ENCODE data around the gene ZBTB39. TPM values are rescaled to one million over a fixed set of nuclear protein-coding genes. Genes with fewer than 3 reads are reported as not detected.
"Not testable (repeated sequence)": the region's sequence is repeated elsewhere in the genome, so short reads cannot be mapped to it uniquely, and the experiment has no call there.

The ZBTB39 gene
- total and polyA plus RNA-seq, 2 of the 13 experiments (the other 11 are each of a cell fraction or from before 2014, with no cell fraction given) = 6.5 to 6.9 TPM

DNA sequence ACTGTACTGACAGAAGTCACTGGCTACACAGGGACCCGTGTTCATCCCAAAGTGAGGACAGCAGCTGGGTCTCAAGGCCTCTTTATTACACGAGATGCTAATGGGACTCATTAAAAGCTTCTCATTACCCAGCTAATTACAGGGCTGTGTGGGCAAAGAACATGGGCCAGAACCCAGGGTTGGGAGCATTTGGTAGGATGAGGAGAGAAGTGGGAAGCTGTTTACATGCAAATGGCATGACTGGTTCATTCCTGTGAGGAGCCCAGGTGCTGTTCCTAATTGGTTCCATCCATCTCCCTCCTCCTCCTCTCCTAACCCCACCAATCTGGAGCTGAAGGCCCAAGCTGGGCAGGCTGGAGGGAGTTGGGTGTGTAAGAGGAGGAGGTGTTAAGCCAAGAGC is 18.9 kb upstream of the ZBTB39 start (continued):
- TF ChIP-seq, protein P1, sequence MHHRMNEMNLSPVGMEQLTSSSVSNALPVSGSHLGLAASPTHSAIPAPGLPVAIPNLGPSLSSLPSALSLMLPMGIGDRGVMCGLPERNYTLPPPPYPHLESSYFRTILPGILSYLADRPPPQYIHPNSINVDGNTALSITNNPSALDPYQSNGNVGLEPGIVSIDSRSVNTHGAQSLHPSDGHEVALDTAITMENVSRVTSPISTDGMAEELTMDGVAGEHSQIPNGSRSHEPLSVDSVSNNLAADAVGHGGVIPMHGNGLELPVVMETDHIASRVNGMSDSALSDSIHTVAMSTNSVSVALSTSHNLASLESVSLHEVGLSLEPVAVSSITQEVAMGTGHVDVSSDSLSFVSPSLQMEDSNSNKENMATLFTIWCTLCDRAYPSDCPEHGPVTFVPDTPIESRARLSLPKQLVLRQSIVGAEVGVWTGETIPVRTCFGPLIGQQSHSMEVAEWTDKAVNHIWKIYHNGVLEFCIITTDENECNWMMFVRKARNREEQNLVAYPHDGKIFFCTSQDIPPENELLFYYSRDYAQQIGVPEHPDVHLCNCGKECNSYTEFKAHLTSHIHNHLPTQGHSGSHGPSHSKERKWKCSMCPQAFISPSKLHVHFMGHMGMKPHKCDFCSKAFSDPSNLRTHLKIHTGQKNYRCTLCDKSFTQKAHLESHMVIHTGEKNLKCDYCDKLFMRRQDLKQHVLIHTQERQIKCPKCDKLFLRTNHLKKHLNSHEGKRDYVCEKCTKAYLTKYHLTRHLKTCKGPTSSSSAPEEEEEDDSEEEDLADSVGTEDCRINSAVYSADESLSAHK (CRISPR knock-in tag; IDR thresholded peaks at IDR 0.05; ENCODE audit: borderline replicate concordance) = no peak

DNA sequence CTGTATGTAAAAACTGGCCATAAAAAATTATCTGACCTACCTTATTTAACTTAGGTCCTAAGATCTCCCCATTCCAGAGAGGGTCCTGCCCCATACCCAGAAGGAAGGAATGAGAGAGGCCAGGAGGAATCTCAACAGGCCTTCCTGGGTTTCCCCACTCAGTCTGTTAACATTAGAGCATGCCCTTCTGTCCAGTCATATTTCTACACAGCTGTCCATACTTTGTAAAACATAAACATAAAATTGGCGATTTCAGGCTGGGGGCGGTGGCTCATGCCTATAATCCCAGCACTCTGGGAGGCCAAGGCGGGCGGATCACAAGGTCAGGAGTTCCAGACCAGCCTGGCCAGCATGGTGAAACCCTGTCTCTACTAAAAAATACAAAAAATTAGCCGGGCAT is 16.0 kb upstream of the ZBTB39 start:
- DNase-seq (ENCODE audit: low spot score); H3K27me3 ChIP-seq (ENCODE audit: control insufficient read depth in 1 of 2, insufficient read depth in 2 of 2, low read length in 2 of 2); intact Hi-C loops (cut with micrococcal nuclease; ENCODE audit: unreplicated experiment); CTCF ChIA-PET (ENCODE audit: low intra/inter-chr PET ratio, low total read pairs); H3K9ac ChIP-seq (ENCODE audit: insufficient read depth, low read depth, low read length); H3K27ac ChIP-seq (ENCODE audit: extremely low read length, insufficient read depth, low read length); FAIRE-seq; H2AFZ ChIP-seq (ENCODE audit: low read length); ATAC-seq; H3K4me2 ChIP-seq (ENCODE audit: low read depth, low read length); in situ Hi-C loops (cut with HindIII; ENCODE audit: extremely low pct_ligation_motif_present, low pct_unique_long_range_greater_than_20kb); H3K4me3 ChIP-seq (replicated peaks in 1 of 3; ENCODE audit: insufficient read depth in 1 of 3, low read depth in 2 of 3, low read length in 3 of 3); BruUV-seq (replicated peaks); H4K20me1 ChIP-seq (ENCODE audit: insufficient read depth, low read length); H3K36me3 ChIP-seq (replicated peaks in 1 of 2; ENCODE audit: control insufficient read depth in 1 of 2, insufficient read depth in 2 of 2, low read length in 2 of 2); H3K79me2 ChIP-seq (ENCODE audit: insufficient read depth, low read length); POLR2A ChIA-PET; H3K9me3 ChIP-seq (ENCODE audit: low read length): not testable (repeated sequence)
- WGBS (ENCODE audit: low lambda C conversion rate) = 66% methylated on average over 3 of the region's 5 CpGs
- H3K4me1 ChIP-seq (ENCODE audit: insufficient read depth, low read length) = peaks cover 21% of the 10 kb centered on the region

DNA sequence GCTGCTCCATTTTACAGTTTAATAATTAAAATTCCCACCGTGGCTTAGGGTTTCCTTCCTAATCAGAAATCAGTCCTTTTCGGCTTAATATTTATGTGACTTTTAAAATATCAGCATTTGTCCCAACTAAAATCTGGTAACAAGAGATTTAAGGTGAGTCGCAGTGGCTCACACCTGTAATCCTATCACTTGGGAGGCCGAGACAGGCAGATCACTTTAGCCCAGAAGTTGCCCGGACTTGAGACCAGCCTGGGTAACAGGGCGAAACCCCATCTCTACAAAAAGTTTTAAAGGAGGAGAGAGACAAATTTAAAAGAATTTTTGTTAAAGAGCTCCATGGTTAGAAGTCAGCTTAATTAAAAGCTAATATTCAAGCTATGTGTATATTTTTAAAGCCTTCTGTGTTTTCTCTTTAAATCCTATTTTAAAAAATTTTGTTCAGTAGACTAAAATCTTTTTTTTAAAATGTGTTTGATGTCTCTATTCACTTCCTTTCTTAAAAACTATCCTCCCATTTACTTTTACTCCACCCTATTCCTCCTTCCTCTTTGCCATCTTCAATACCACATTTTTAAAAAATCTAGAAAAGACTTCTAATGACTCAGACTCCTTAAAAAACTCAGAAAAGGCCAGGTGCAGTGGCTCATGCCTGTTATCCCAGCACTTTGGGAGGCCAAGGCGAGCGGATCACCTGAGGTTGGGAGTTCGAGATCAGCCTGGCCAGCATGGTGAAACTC is 13.8 kb upstream of the ZBTB39 start:
- Histone ChIP-seq H3K27me3 (ENCODE audit: control insufficient read depth in 1 of 2, insufficient read depth in 2 of 2, low read length in 2 of 2) (peaks cover 0 to 15% of the 10 kb centered on the region in 2 experiments; a peak in 4 of 5 replicates), H2AFZ (ENCODE audit: low read length) (no peak overlapping the region), H3K36me3 (replicated peaks in 1 of 2; ENCODE audit: control insufficient read depth in 1 of 2, insufficient read depth in 2 of 2, low read length in 2 of 2) (no peaks in the 10 kb centered on the region), H3K27ac (ENCODE audit: extremely low read length, insufficient read depth, low read length) (no peak overlapping the region), H3K9ac (ENCODE audit: insufficient read depth, low read depth, low read length) (no peak overlapping the region), H3K9me3 (ENCODE audit: low read length) (no peaks in the 10 kb centered on the region), H3K4me2 (ENCODE audit: low read depth, low read length) (no peak overlapping the region), H3K4me1 (ENCODE audit: insufficient read depth, low read length) (peaks cover 31% of the 10 kb centered on the region), H4K20me1 (ENCODE audit: insufficient read depth, low read length) (no peaks in the 10 kb centered on the region), H3K79me2 (ENCODE audit: insufficient read depth, low read length) (no peaks in the 10 kb centered on the region), H3K4me3 (replicated peaks in 1 of 3; ENCODE audit: insufficient read depth in 1 of 3, low read depth in 2 of 3, low read length in 3 of 3) (no peak overlapping the region)
- DNase-seq (ENCODE audit: low spot score) (no peak), ATAC-seq (no peak), FAIRE-seq (no peak)
- WGBS (ENCODE audit: low lambda C conversion rate) = 69% methylated on average over 9 of the region's 9 CpGs
- BruUV-seq (replicated peaks) = no TSS peak
- CTCF ChIA-PET (ENCODE audit: low intra/inter-chr PET ratio, low total read pairs) = no interaction called here
- intact Hi-C loops (cut with micrococcal nuclease; ENCODE audit: unreplicated experiment) = no loop called here
- in situ Hi-C loops (cut with HindIII; ENCODE audit: extremely low pct_ligation_motif_present, low pct_unique_long_range_greater_than_20kb) = no loop called here
- POLR2A ChIA-PET = interaction anchor here (0.8 kb wide), 1 partner anchor 91 kb away, joined by 3 read pairs; the partner anchor contains the start of gene STAT6
- TF ChIP-seq ZNF713 (CRISPR knock-in tag; IDR thresholded peaks at IDR 0.05) (no peak), FOSL1 (CRISPR knock-in tag; IDR thresholded peaks at IDR 0.05; ENCODE audit: borderline replicate concordance) (no peak), RFXANK (CRISPR knock-in tag; IDR thresholded peaks at IDR 0.05) (no peak), ZBTB3 (CRISPR knock-in tag; IDR thresholded peaks at IDR 0.05; ENCODE audit: borderline replicate concordance, low read depth) (no peak), ZNF296 (CRISPR knock-in tag; conservative IDR thresholded peaks at IDR 0.05) (no peak), ZNF569 (CRISPR knock-in tag; IDR thresholded peaks at IDR 0.05; ENCODE audit: borderline replicate concordance) (no peak), PAWR (CRISPR knock-in tag; IDR thresholded peaks at IDR 0.05; ENCODE audit: borderline replicate concordance) (no peak)
- TF ChIP-seq, protein P2, sequence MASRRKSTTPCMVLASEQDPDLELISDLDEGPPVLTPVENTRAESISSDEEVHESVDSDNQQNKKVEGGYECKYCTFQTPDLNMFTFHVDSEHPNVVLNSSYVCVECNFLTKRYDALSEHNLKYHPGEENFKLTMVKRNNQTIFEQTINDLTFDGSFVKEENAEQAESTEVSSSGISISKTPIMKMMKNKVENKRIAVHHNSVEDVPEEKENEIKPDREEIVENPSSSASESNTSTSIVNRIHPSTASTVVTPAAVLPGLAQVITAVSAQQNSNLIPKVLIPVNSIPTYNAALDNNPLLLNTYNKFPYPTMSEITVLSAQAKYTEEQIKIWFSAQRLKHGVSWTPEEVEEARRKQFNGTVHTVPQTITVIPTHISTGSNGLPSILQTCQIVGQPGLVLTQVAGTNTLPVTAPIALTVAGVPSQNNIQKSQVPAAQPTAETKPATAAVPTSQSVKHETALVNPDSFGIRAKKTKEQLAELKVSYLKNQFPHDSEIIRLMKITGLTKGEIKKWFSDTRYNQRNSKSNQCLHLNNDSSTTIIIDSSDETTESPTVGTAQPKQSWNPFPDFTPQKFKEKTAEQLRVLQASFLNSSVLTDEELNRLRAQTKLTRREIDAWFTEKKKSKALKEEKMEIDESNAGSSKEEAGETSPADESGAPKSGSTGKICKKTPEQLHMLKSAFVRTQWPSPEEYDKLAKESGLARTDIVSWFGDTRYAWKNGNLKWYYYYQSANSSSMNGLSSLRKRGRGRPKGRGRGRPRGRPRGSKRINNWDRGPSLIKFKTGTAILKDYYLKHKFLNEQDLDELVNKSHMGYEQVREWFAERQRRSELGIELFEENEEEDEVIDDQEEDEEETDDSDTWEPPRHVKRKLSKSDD (CRISPR knock-in tag; IDR thresholded peaks at IDR 0.05; ENCODE audit: low read depth) = no peak
- TF ChIP-seq, protein P3, sequence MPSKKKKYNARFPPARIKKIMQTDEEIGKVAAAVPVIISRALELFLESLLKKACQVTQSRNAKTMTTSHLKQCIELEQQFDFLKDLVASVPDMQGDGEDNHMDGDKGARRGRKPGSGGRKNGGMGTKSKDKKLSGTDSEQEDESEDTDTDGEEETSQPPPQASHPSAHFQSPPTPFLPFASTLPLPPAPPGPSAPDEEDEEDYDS (CRISPR knock-in tag; IDR thresholded peaks at IDR 0.05) = no peak
